Breast epithelium (tissue), 3 donors: ENCODE measurements around the gene CRYZL1.

Experiments
- POLR2A ChIP-seq: fragments of 450-650 bp; IDR thresholded peaks from one replicate; pipeline ENCODE4 v1.6.1; 2016; ENCODE audit warnings: antibody characterized with exemption, mild to moderate bottlenecking, moderate library complexity
- TF ChIP-seq, protein P1 (sequence below), 3 donors: fragments of 450-650 bp; IDR thresholded peaks; one replicate each; pipeline ENCODE4 v1.5.1; 2016 to 2017; ENCODE audit warnings: antibody characterized with exemption in 3 of 3, mild to moderate bottlenecking in 3 of 3, moderate library complexity in 3 of 3

DNA sequence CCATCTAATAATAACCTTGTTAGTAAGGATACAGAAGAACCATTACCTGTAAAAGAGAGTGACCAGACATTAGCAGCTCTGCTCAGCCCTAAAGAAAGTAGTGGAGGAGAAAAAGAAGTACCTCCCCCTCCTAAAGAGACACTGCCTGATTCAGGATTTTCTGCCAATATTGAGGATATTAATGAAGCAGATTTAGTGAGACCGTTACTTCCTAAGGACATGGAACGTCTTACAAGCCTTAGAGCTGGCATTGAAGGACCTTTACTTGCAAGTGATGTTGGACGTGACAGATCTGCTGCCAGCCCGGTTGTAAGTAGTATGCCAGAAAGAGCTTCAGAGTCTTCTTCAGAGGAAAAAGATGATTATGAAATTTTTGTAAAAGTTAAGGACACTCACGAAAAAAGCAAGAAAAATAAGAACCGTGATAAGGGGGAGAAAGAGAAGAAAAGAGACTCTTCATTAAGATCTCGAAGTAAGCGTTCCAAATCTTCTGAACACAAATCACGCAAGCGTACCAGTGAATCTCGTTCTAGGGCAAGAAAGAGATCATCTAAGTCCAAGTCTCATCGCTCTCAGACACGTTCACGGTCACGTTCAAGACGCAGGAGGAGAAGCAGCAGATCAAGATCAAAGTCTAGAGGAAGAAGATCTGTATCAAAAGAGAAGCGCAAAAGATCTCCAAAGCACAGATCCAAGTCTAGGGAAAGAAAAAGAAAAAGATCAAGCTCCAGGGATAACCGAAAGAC lies 87.1 kb downstream of the CRYZL1 start:
- TF ChIP-seq, protein P1, sequence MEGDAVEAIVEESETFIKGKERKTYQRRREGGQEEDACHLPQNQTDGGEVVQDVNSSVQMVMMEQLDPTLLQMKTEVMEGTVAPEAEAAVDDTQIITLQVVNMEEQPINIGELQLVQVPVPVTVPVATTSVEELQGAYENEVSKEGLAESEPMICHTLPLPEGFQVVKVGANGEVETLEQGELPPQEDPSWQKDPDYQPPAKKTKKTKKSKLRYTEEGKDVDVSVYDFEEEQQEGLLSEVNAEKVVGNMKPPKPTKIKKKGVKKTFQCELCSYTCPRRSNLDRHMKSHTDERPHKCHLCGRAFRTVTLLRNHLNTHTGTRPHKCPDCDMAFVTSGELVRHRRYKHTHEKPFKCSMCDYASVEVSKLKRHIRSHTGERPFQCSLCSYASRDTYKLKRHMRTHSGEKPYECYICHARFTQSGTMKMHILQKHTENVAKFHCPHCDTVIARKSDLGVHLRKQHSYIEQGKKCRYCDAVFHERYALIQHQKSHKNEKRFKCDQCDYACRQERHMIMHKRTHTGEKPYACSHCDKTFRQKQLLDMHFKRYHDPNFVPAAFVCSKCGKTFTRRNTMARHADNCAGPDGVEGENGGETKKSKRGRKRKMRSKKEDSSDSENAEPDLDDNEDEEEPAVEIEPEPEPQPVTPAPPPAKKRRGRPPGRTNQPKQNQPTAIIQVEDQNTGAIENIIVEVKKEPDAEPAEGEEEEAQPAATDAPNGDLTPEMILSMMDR (IDR thresholded peaks at IDR 0.05), result no peak
- TF ChIP-seq POLR2A, result no peak
